Measurements from ENCODE around the gene LRMDA. TPM values are rescaled to one million over a fixed set of nuclear protein-coding genes. Genes with fewer than 3 reads are reported as not detected.

The LRMDA gene
- total and polyA plus RNA-seq, 2 of the 13 experiments (the other 11 are each of a cell fraction or from before 2014, with no cell fraction given) = 13.4 to 22.0 TPM

GRCh38 chr10:76033457-76034196, 602.2 kb downstream of the LRMDA start (continued):
- TF ChIP-seq IKZF5 (CRISPR knock-in tag; IDR thresholded peaks at IDR 0.05) (peak; percentile 81), MIER3 (CRISPR knock-in tag; IDR thresholded peaks at IDR 0.05; ENCODE audit: borderline replicate concordance) (peak; percentile 76; the same call in 1 of the 2 replicates), CTCF (CRISPR knock-in tag; IDR thresholded peaks at IDR 0.05) (peak; percentile 69), ETV5 (CRISPR knock-in tag; IDR thresholded peaks at IDR 0.05; ENCODE audit: borderline replicate concordance) (peak; percentile 85), ZNF597 (CRISPR knock-in tag; IDR thresholded peaks at IDR 0.05) (no peak), TFDP1 (CRISPR knock-in tag; IDR thresholded peaks at IDR 0.05; ENCODE audit: borderline replicate concordance) (no peak; the same call in 1 of the 2 replicates), CHD4 (IDR thresholded peaks at IDR 0.05; ENCODE audit: borderline replicate concordance, low read length) (no peak; the same call in 1 of the 2 replicates), ARID3A (IDR thresholded peaks at IDR 0.05; ENCODE audit: low read depth, low read length) (peak; percentile 81; the same call in 1 of the 2 replicates), TBX3 (IDR thresholded peaks at IDR 0.05; ENCODE audit: borderline replicate concordance) (peak; percentile 39; the same call in 1 of the 2 replicates), ZBTB39 (CRISPR knock-in tag; IDR thresholded peaks at IDR 0.05) (peak; percentile 40; the same call in 1 of the 2 replicates), TFE3 (CRISPR knock-in tag; IDR thresholded peaks at IDR 0.05) (0 out of 2 replicates have a peak, but pooled peaks have one; percentile 45), ZXDC (CRISPR knock-in tag; IDR thresholded peaks at IDR 0.05) (0 out of 2 replicates have a peak, but pooled peaks have one; percentile 37), MEF2D (CRISPR knock-in tag; IDR thresholded peaks at IDR 0.05) (peak; percentile 81; the same call in 1 of the 2 replicates)

All from HepG2 (cell line).